Measurements from ENCODE around the gene SPEG. TPM values are rescaled to one million over a fixed set of nuclear protein-coding genes. Genes with fewer than 3 reads are reported as not detected.

The SPEG gene
- total RNA-seq, 2 donors from 2014 or later = 82.2 to 90.8 TPM

- no peak for TF ChIP-seq CTCF (IDR thresholded peaks at IDR 0.05)
- Histone ChIP-seq H3K36me3 (peaks cover 50% of the 10 kb centered on the region), H3K9me3 (no peaks in the 10 kb centered on the region), H3K4me3 (no peak overlapping the region), H3K4me1 (peaks cover 0 to 52% of the 10 kb centered on the region in 2 donors), H3K27me3 (no peaks in the 10 kb centered on the region), H3K27ac (peak overlapping the region; percentile 70 to 75)
- DNase-seq (ENCODE audit: low spot score) = no peak
Observed at GRCh38 chr2:219475278-219475677, 40.6 kb downstream of the SPEG start.

DNA sequence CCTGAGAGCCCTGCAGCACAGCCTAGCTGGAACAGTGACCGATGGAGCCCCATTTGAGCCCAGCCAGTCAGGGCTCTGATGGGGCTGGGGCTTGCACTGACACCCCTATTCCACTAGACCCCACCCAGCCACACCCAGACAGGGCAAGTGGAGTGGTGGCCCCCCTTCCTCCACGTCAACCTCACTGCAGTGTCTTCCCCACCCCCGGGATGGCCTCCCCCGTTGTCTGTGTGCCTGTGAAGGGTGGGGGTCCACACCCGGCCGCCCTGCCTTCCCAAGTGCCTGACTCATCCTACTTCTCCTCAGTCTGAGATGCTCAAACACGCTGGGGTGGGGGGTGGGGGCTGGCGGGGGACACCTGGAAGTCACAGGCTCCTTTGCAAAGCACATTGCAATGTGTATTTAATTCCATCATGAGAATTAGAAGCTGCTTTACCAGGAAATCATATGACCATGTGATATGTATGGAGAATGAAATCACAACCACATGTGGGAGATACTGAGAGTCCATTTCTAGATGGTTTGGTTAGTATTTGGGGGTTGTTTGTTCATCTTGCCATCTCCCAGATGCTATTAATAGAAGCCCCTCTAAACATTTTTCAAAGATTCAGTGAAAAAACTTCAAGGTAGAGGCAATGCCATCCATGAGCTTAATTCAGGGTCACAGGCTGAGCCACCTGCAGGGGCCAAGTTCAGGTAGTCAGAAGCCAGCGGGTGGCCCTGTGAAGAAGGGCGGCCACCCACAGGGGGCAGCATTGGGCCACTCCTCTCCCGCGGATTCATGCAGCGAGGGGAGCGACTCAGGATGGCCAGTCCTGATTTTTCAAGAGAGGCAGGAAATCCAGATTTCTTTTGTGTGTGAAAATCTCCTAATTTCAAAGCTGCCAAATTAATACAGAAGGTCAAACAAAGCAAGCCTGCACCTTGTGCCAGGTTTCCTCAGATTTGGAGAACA is 41.3 kb downstream of the SPEG start:
- no peaks in the 10 kb centered on the region for H3K9me3 ChIP-seq
- peak; percentile 89 to 94 for TF ChIP-seq CTCF (IDR thresholded peaks at IDR 0.05)
- peak; percentile 72 for DNase-seq (ENCODE audit: low spot score)
- peaks cover 57% of the 10 kb centered on the region for H3K36me3 ChIP-seq
- no peaks in the 10 kb centered on the region for H3K27me3 ChIP-seq
- H3K27ac ChIP-seq = peak overlapping the region; percentile 70 to 75
- H3K4me1 ChIP-seq = peaks cover 0 to 48% of the 10 kb centered on the region in 2 donors
- no peak overlapping the region for H3K4me3 ChIP-seq

DNA sequence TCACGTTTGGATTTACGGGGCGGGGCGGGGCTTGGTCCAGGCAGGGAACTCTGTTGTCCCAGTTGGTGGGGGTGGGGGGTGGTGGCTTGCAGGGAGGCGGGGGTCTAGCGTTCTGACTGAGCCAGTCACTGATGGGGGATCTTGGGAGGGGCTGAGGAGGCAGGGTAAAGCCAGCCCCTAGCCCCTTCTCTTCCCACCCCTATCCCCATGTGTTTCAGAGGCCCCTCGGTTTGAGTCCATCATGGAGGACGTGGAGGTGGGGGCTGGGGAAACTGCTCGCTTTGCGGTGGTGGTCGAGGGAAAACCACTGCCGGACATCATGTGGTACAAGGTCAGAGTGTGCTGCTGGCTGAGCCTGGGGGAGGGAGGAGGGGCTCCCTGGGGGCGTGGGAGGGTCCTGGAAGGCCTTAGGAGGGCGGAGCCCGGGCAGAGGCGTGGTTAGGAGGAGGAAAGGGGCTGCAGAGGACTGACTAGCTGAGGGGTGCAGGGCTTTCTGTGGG is 42.1 kb downstream of the SPEG start:
- no peak for DNase-seq (ENCODE audit: low spot score)
- H3K4me3 ChIP-seq = no peak overlapping the region
- no peak for TF ChIP-seq CTCF (IDR thresholded peaks at IDR 0.05)
- peaks cover 62% of the 10 kb centered on the region for H3K36me3 ChIP-seq
- H3K4me1 ChIP-seq = peaks cover 0 to 40% of the 10 kb centered on the region in 2 donors
- no peaks in the 10 kb centered on the region for H3K9me3 ChIP-seq
- H3K27me3 ChIP-seq = no peaks in the 10 kb centered on the region
- H3K27ac ChIP-seq = peak overlapping the region; percentile 41 to 53

GRCh38 chr2:219477179-219477578 is 42.5 kb downstream of the SPEG start:
- TF ChIP-seq CTCF (IDR thresholded peaks at IDR 0.05) = no peak
- no peak for DNase-seq (ENCODE audit: low spot score)
- Histone ChIP-seq H3K9me3 (no peaks in the 10 kb centered on the region), H3K4me3 (no peak overlapping the region), H3K27me3 (no peaks in the 10 kb centered on the region), H3K36me3 (peaks cover 62% of the 10 kb centered on the region), H3K27ac (peak overlapping the region; percentile 41 to 53), H3K4me1 (peaks cover 0 to 36% of the 10 kb centered on the region in 2 donors)

GRCh38 chr2:219477815-219478214 is 43.2 kb downstream of the SPEG start:
- Histone ChIP-seq H3K4me3 (no peak overlapping the region), H3K9me3 (no peaks in the 10 kb centered on the region), H3K36me3 (peaks cover 62% of the 10 kb centered on the region), H3K27ac (peak overlapping the region; percentile 25 to 41), H3K27me3 (no peaks in the 10 kb centered on the region), H3K4me1 (peaks cover 0 to 34% of the 10 kb centered on the region in 2 donors)
- DNase-seq (ENCODE audit: low spot score) = no peak
- TF ChIP-seq CTCF (IDR thresholded peaks at IDR 0.05) = no peak

All from right atrium auricular region (tissue), 2 donors.